ENCODE results near the gene ILF3.

DNA sequence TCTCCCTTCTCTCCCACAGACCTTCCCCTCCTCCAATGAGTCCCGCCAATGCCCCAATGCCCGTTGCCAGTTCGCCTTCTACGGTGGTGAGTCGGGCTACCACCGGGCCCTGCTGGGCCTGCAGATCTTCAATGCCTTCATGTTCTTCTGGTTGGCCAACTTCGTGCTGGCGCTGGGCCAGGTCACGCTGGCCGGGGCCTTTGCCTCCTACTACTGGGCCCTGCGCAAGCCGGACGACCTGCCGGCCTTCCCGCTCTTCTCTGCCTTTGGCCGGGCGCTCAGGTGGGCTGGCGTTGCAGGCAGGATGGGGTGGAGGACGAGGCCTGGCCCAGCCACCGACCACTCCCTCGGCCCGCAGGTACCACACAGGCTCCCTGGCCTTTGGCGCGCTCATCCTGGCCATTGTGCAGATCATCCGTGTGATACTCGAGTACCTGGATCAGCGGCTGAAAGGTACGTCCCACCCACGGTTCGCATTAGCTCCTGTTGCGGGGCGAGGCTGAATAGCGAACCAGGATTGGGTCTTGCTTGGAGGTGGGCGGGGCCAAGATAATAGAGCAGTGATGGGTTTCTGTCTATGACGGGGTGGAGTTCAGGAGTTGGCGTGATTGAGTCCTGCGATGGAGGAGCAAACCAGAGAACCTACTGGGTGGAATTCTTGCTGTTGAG lies 17.7 kb upstream of the ILF3 start:
- TF ChIP-seq, protein P1, sequence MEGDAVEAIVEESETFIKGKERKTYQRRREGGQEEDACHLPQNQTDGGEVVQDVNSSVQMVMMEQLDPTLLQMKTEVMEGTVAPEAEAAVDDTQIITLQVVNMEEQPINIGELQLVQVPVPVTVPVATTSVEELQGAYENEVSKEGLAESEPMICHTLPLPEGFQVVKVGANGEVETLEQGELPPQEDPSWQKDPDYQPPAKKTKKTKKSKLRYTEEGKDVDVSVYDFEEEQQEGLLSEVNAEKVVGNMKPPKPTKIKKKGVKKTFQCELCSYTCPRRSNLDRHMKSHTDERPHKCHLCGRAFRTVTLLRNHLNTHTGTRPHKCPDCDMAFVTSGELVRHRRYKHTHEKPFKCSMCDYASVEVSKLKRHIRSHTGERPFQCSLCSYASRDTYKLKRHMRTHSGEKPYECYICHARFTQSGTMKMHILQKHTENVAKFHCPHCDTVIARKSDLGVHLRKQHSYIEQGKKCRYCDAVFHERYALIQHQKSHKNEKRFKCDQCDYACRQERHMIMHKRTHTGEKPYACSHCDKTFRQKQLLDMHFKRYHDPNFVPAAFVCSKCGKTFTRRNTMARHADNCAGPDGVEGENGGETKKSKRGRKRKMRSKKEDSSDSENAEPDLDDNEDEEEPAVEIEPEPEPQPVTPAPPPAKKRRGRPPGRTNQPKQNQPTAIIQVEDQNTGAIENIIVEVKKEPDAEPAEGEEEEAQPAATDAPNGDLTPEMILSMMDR (conservative IDR thresholded peaks at IDR 0.05) = no peak
- TF ChIP-seq EZH2 (IDR thresholded peaks at IDR 0.05; ENCODE audit: low read depth) = no peak

Measured in PC-9 (cell line).